ENCODE data around the gene PREX1. TPM values are rescaled to one million over a fixed set of nuclear protein-coding genes. Genes with fewer than 3 reads are reported as not detected.
A peak's percentile ranks its signal among the peaks of the same experiment; 100 is the strongest.

Gene PREX1
- total RNA-seq, 1 donor from 2014 or later: 19.9 TPM

DNA sequence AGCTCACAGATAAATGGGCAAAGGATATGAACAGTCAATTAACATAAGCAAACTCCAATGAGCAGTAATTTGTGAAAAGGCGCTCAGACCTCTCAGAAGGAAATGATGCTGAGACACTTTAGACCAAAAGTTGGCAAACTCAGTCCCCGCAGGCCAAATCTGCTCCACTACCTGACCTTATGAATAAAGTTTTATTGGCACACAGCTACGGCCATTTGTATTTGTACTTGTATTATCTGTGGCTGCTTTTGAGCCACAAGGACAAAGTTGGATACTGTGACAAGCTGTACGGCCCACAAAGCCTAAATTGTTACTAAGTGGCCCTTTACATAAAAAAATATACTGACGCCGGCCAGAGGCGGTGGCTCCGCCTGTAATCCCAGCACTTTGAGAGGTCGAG lies 167.0 kb downstream of the PREX1 start:
- no peak for DNase-seq (ENCODE audit: low spot score)

DNA sequence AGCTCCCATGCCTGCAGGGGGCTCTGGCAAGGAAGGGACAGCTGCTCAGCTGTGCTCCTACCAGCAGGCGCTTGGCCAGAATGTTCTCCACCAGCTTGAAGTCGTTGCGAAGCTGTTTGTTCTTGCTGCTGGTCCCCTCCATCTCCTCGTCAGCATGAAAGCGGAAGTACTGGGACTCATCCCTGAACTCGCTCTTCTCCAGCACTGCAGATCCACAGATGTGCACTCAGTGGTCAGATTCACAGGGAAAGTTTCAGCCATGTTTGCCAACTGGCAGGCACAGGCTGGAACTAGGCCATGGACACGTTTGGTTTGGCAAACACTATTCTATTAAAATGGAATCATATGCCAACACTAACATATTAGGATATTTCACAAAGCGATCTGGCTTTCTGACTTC lies 167.9 kb downstream of the PREX1 start:
- DNase-seq (ENCODE audit: low spot score): no peak

GRCh38 chr20:48658505-48658904 lies 169.3 kb downstream of the PREX1 start:
- DNase-seq (ENCODE audit: low spot score): no peak

DNA sequence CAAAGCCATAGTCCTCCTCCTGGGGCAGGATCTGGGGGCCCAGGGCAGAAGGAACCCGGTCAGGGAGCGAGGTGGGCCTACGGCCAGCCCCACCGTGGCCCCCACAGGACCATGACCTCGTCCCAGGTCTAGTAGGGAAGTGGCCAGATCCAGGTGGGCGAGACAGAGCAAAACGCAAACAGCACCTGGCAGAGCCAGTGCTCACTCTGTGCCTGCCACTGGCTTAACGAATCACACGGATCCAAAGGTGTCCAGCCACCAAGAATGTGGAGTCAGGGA lies 169.7 kb downstream of the PREX1 start:
- DNase-seq (ENCODE audit: low spot score): no peak

DNA sequence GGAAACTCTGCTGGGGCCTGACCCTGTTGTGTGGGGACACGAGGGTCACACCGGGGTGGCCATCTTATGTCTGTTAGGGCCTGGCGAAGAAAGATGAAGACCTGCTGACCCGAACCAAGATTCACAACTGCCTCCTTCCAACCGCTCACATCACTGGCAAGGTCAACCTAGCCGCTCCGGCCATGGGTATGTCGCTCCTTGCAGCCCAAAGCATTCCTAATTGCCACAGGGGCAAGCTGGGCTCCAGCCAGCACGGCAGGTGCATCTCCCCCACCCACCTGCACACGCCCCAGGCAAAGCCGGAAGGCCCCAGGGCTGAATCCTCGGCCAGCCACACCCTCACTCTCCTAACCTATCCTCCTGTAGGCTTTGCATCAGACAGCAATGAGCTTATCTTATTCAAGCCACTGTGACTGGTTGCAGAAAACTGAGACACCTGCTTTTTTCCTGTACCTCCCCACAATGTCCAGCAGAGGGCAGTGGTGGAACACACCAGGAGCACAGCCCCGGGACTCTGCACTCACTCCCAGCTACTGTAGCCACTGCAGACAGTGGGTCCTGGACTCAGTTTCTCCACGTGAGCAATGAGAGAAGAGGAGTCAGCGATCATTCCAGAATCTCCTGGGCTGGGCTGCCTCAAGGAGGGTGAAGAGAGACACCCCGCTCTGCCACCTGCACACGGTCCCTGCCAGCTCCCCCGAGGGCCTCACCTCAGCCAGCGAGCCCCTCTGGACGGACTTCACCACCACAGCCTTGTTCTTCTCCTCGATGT lies 170.2 kb downstream of the PREX1 start:
- DNase-seq (ENCODE audit: low spot score): peak; percentile 78

GRCh38 chr20:48656661-48657211 lies 171.1 kb downstream of the PREX1 start:
- DNase-seq (ENCODE audit: low spot score): no peak

DNA sequence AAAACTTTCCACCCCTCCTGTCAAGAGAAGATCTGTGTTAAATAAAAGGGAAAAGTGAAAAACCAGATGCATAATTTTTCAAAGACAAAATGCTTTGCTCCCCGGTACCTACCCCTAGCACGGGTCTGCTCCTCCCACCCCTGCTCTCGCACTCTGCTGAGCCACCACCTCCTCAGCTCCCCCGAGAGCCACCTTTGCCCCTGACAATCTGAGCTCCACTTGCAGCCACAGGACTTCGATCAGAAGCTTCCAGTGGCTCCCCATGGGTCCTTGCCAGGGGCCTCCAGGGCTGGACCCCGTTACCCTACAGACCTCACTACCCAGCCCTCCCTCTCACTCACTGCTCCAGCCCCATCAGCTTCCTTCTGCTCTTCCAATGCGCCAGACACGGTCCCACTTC lies 171.7 kb downstream of the PREX1 start:
- no peak for DNase-seq (ENCODE audit: low spot score)

GRCh38 chr20:48653706-48654051 lies 174.1 kb downstream of the PREX1 start:
- no peak for DNase-seq (ENCODE audit: low spot score)

GRCh38 chr20:48652961-48653705 lies 174.7 kb downstream of the PREX1 start:
- no peak for DNase-seq (ENCODE audit: low spot score)

- DNase-seq (ENCODE audit: low spot score): no peak
Measured at GRCh38 chr20:48651960-48652359, 175.8 kb downstream of the PREX1 start.

DNA sequence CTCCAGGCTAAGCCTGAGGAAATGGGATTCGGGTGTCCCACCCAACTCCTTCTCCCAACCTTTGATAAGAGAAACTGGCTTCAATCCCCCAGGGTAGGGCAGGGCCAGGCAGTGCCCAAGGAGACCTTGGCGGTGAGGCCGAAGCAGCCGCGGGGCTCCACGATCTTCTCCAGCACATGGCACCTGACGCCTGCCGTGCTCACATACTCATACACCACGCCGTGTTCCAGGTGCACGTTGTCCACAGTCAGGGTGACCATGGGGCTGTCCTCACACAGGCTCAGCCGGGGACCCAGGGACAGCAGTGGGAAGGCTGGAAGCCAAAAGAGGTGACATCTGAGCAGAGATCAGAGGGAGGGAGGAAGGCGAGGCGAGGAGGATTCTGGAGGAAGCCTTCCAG lies 176.5 kb downstream of the PREX1 start:
- DNase-seq (ENCODE audit: low spot score): no peak

GRCh38 chr20:48649868-48650267 lies 177.9 kb downstream of the PREX1 start:
- no peak for DNase-seq (ENCODE audit: low spot score)

- DNase-seq (ENCODE audit: low spot score): no peak
Measured at GRCh38 chr20:48649104-48649626, 178.6 kb downstream of the PREX1 start.

DNA sequence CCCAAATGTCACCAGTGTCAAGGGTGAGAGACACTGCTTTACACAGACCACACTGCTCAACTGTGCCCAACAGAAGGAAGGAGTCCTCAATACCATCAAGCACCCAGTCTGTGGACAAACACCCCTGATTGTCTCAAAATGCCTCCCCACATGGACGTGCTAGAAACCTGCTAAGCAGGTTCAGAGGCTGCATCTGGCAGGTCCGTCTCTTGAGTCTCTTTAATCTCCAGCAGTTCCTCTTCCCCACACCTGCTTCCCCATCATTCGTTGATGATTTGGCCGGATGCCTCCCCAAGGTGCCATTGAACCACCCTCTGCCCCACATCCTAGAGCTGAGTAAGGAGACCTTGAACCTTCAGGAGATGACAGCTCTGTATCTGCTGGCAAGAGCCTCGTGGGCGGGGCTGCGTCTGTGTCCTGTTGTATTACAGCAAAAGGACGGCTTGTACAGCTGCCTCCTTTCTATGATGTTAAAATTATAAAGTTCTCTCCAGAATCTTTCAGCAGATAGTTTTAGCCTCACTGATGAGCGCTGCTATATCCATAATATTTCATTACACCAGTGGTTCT lies 179.2 kb downstream of the PREX1 start:
- DNase-seq (ENCODE audit: low spot score): no peak

- no peak for DNase-seq (ENCODE audit: low spot score)
Measured at GRCh38 chr20:48647858-48648257, 179.9 kb downstream of the PREX1 start.

GRCh38 chr20:48645666-48646065 lies 182.1 kb downstream of the PREX1 start:
- DNase-seq (ENCODE audit: low spot score): no peak

DNA sequence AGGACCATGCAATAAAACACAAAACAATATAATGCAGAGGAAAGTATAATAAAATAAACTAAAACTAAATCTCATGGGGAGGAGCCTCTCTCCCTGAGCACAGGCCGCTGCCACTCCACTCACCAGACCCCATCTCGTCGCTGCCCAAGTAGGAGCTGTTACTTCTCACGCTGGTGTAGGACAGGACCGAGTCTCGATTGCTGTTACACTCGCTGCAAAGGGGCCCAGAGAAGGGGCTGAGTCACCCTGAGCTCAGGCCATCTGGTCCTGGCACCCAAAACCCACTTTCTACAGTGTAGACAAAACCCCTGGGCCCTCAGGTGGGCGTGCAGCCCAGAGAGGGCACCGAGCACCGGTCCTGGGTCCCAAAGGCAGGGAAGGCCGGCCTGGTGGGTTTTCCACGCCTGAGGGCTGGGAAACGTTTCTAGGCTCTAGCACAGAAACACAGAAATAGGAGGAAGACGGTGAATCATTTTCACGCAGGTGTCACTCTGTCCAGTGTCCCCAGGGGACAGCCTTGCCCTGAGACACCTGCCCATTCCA lies 183.4 kb downstream of the PREX1 start:
- DNase-seq (ENCODE audit: low spot score): no peak

- no peak for DNase-seq (ENCODE audit: low spot score)
Measured at GRCh38 chr20:48642105-48642880, 185.5 kb downstream of the PREX1 start.

DNA sequence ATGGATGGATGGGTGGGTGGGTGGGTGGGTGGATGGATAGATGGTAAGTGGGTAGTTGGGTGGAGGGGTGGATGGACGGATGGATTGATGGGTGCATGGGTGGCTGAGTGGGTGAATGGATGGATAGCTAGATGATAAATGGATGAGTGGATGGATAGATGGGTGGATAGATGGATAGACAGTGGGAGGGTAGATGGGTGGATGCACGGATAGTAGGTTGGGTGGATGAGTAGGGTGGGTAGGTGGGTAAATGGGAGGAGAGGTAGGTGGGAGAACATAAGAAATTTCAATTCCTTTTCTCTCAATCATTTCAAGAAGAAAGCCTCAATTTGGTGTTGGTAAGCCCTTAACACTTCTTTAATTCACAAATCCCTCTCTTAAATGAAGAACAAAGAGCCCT lies 186.9 kb downstream of the PREX1 start:
- DNase-seq (ENCODE audit: low spot score): no peak

- no peak for DNase-seq (ENCODE audit: low spot score)
Measured at GRCh38 chr20:48639899-48640298, 187.9 kb downstream of the PREX1 start.

DNA sequence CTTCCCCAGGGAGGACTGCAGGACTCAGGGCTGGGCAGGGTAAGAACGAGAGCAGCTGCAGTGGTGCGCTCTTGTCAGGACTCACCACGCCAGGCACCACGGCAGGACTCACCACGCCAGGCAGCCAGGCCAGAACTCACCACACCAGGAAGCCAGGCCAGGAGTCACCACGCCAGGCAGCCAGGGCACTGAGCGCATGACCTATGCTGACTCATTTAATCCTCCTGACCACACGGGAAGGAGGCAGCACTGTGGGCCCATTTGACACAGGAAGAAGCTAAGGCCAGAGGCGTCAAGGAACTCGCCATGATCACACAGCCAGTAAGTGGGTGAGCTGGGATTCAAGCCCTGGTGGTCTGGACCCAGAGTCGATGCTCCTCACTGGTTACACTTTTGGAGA lies 189.3 kb downstream of the PREX1 start:
- no peak for DNase-seq (ENCODE audit: low spot score)

DNA sequence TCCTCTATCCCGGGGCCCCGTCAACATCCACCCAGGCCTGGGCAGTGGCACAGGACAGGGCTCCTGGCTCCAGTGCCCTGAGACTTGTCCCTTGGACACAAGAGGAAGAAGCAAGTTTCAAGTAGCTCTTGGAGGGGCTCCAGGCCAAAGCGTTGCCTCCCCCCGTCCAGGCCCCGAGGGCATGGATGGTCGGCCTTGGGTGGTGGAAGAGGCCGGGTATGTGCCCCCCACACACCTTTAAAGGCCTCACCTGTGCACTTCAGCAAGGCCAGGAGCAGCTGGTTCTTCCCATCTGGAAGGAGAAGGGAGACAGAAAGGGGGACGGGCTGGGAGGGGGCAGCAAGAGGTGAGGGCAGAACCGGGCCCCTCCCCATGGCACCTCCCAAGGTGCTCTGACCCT lies 190.3 kb downstream of the PREX1 start:
- DNase-seq (ENCODE audit: low spot score): no peak

All from ureter (tissue), 1 donor.